Measurements from ENCODE around the gene MDM2. TPM values are rescaled to one million over a fixed set of nuclear protein-coding genes. Genes with fewer than 3 reads are reported as not detected.

Gene MDM2
- total RNA-seq, 1 donor from 2014 or later: 123 TPM

DNA sequence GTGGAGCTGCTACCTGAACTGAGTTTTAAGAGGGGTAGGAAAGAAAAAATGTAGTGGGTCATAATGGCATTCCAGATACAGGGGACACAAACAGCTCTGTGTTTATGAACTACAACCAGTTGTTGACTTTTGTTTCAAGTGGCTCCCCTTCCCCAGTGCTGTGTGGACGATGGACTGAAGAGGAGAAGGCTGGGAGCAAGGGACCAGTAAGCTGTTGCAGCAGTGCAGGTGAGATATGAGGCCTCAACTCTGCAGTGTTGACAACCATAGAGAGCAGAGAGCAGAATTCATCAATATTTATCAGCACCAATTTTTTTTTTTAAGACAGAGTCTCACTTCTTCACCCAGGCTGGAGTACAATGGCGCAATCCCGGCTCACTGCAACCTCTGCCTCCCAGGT is 46.6 kb downstream of the MDM2 start:
- Mint-ChIP-seq H3K9me3 (no peaks in the 10 kb centered on the region), H3K27ac (ENCODE audit: unreplicated experiment) (no peak overlapping the region), H3K4me1 (no peaks in the 10 kb centered on the region), H3K4me3 (no peak overlapping the region), H3K36me3 (ENCODE audit: low read depth) (no peaks in the 10 kb centered on the region), H3K27me3 (ENCODE audit: low read depth) (peaks cover 3% of the 10 kb centered on the region)
- no peak for DNase-seq (ENCODE audit: low read depth, low spot score)
- TF ChIP-seq, protein P1, sequence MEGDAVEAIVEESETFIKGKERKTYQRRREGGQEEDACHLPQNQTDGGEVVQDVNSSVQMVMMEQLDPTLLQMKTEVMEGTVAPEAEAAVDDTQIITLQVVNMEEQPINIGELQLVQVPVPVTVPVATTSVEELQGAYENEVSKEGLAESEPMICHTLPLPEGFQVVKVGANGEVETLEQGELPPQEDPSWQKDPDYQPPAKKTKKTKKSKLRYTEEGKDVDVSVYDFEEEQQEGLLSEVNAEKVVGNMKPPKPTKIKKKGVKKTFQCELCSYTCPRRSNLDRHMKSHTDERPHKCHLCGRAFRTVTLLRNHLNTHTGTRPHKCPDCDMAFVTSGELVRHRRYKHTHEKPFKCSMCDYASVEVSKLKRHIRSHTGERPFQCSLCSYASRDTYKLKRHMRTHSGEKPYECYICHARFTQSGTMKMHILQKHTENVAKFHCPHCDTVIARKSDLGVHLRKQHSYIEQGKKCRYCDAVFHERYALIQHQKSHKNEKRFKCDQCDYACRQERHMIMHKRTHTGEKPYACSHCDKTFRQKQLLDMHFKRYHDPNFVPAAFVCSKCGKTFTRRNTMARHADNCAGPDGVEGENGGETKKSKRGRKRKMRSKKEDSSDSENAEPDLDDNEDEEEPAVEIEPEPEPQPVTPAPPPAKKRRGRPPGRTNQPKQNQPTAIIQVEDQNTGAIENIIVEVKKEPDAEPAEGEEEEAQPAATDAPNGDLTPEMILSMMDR (conservative IDR thresholded peaks at IDR 0.05): no peak

DNA sequence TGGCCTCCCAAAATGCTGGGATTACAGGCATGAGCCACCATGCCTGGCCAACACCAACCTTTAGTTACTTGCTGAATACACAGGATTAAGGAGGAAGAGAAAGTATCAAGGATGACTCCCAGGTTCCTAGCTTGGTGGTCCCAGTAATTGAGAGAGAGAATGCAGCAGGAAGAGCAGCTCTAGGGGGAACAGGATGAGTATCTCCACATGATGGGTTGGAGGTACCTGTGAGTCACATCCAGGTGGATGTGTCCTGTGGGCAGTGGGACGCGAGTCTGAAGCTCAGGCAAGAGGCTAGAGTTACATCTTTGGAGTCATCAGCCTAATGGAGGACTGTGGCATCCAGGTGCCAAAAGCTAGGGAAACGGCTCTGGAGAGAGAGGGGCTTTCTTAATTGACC is 47.1 kb downstream of the MDM2 start:
- Mint-ChIP-seq H3K27me3 (ENCODE audit: low read depth) (peaks cover 3% of the 10 kb centered on the region), H3K4me3 (no peak overlapping the region), H3K36me3 (ENCODE audit: low read depth) (no peaks in the 10 kb centered on the region), H3K4me1 (no peaks in the 10 kb centered on the region), H3K9me3 (no peaks in the 10 kb centered on the region), H3K27ac (ENCODE audit: unreplicated experiment) (no peak overlapping the region)
- DNase-seq (ENCODE audit: low read depth, low spot score): no peak
- TF ChIP-seq, protein P1 (conservative IDR thresholded peaks at IDR 0.05): no peak

DNA sequence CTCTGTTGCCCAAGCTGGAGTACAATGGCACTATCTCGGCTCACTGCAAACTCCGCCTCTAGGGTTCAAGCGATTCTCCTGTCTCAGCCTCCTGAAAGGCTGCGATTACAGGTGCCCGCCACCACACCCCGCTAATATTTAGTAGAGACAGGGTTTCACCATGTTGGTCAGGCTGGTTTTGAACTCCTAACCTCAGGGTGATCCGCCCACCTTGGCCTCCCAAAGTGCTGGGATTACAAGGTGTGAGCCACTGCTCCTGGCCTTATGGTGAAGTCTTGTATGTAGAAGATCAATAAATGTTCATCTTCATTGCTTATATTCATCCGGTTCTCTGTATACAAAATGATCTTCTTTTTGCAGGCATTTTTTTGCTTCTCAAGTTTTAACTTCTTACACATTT is 47.8 kb downstream of the MDM2 start:
- TF ChIP-seq, protein P1 (conservative IDR thresholded peaks at IDR 0.05): no peak
- no peaks in the 10 kb centered on the region for H3K9me3 Mint-ChIP-seq
- no peak for DNase-seq (ENCODE audit: low read depth, low spot score)
- H3K36me3 Mint-ChIP-seq (ENCODE audit: low read depth): no peaks in the 10 kb centered on the region
- no peak overlapping the region for H3K27ac Mint-ChIP-seq (ENCODE audit: unreplicated experiment)
- H3K4me3 Mint-ChIP-seq: no peak overlapping the region
- peaks cover 3% of the 10 kb centered on the region for H3K27me3 Mint-ChIP-seq (ENCODE audit: low read depth)
- no peaks in the 10 kb centered on the region for H3K4me1 Mint-ChIP-seq

DNA sequence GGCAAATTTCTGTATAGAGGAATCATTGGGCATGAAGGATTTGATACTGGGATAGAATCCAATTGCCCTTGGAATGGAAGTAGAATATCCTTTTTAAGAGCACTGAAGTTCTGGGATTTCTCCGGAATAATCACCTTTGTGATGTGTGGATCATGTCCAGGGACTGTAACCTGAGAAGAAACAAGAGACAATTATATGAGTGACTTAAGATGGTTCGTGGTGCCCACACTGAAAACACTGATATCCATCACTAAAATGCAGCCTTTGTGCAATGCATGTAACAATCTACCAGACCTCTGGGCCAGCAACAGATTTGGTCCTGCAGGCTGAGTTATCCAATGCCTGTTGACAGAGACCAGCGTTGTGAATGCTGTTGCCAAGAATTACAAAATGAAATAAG is 48.5 kb downstream of the MDM2 start:
- Mint-ChIP-seq H3K4me1 (no peaks in the 10 kb centered on the region), H3K27ac (ENCODE audit: unreplicated experiment) (no peak overlapping the region), H3K4me3 (no peak overlapping the region), H3K36me3 (ENCODE audit: low read depth) (no peaks in the 10 kb centered on the region), H3K9me3 (no peaks in the 10 kb centered on the region), H3K27me3 (ENCODE audit: low read depth) (peaks cover 3% of the 10 kb centered on the region)
- no peak for DNase-seq (ENCODE audit: low read depth, low spot score)
- TF ChIP-seq, protein P1 (conservative IDR thresholded peaks at IDR 0.05): no peak

DNA sequence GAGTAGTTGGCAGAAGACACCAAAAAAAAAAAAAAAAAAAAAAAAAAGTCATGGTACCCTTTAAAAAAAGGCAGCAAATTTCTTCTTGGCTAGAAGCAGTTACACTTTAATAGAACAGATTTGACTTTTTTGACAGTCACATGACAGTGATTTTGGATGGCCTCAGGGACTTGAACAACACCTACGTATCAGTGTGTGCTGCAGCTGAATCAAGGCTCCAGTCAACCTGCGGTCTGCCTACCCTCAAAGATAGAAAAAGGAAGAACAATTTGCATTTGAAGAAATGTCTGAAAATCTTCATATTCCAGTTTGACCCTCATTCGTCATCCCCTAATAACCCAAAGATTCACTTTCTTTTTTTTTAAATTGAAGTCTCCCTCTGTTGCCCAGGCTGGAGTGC is 53.9 kb downstream of the MDM2 start:
- Mint-ChIP-seq H3K27ac (ENCODE audit: unreplicated experiment) (no peak overlapping the region), H3K27me3 (ENCODE audit: low read depth) (no peaks in the 10 kb centered on the region), H3K9me3 (no peaks in the 10 kb centered on the region), H3K36me3 (ENCODE audit: low read depth) (no peaks in the 10 kb centered on the region), H3K4me1 (no peaks in the 10 kb centered on the region), H3K4me3 (no peak overlapping the region)
- DNase-seq (ENCODE audit: low read depth, low spot score): no peak
- TF ChIP-seq, protein P1 (conservative IDR thresholded peaks at IDR 0.05): no peak

Data from neural crest cell (in vitro differentiated cells).